NCI-H2107 (cell line): ENCODE measurements around the gene ATXN1L.
"Not testable (repeated sequence)": the region's sequence is repeated elsewhere in the genome, so short reads cannot be mapped to it uniquely, and the experiment has no call there.

Source experiments
- DNase-seq: peaks from one replicate; lab custom pipeline; 2025; lab: John Stamatoyannopoulos, UW

ATXN1L gene, protein sequence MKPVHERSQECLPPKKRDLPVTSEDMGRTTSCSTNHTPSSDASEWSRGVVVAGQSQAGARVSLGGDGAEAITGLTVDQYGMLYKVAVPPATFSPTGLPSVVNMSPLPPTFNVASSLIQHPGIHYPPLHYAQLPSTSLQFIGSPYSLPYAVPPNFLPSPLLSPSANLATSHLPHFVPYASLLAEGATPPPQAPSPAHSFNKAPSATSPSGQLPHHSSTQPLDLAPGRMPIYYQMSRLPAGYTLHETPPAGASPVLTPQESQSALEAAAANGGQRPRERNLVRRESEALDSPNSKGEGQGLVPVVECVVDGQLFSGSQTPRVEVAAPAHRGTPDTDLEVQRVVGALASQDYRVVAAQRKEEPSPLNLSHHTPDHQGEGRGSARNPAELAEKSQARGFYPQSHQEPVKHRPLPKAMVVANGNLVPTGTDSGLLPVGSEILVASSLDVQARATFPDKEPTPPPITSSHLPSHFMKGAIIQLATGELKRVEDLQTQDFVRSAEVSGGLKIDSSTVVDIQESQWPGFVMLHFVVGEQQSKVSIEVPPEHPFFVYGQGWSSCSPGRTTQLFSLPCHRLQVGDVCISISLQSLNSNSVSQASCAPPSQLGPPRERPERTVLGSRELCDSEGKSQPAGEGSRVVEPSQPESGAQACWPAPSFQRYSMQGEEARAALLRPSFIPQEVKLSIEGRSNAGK

GRCh38 chr16:71845639-71846430 lies at the start of gene ATXN1L:
TSS of gene ATXN1L (plus strand) at chr16:71845976. CDS start at chr16:71849741, 3,765 bp downstream.
- DNase-seq = peak; percentile 90

GRCh38 chr16:71796501-71797097 lies 49.2 kb upstream of the ATXN1L start:
- no peak for DNase-seq

DNA sequence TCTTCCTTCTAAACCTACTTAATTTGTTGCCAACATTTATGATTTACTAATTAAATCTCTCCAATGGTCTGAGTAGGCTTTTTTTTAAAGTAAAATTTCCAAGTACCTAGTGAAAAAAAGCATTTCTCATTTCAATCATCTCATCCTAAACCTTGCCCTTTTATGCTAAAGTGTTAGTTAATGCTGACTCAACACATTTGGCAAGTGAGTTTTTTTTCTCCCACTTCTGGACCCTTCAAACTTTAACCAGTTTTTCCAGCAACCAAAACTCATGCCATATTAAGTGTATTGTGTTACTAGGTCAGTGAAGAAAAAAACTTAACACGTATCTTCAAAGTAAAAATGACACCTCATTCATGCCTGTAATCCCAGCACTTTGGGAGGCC lies 42.5 kb upstream of the ATXN1L start:
- no peak for DNase-seq

DNA sequence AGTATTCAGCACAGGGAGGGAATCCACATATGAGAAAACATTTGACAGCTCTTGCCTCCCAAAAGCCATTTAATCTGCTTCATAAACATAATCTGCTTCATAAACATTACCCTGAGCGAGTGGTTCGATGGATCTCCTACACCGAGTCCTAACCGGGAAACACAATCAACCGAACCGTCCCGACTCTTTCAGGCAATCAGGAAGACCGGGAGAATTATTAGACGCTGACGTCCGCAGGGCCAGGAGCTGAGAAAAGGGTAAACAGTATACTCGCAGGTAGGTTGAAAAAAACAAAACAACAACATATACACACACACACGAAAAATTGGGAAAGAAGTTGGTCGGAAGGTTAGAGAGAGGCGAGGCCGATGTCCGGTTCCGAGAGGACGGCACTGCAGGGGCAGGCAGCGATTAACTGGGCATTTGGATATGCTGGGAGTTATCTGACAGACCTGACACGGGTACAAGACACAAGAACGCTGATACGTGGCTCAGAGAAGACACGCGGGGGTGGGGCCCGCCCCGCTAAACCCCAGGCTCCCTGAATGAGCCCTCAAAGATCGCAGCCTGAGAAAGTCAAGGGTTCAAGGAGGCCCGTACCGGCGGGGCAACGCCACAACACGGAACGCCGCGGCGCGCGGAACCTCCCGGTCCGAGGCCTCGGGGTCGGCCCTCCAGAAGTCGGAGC lies 37.7 kb upstream of the ATXN1L start:
- DNase-seq = no peak

GRCh38 chr16:71808593-71809459 lies 37.0 kb upstream of the ATXN1L start, which contains the start of gene AP1G1:
TSS of gene AP1G1 (minus strand) at chr16:71808834. CDS start at chr16:71789479, 19,355 bp downstream.
- peak; percentile 84 for DNase-seq

DNA sequence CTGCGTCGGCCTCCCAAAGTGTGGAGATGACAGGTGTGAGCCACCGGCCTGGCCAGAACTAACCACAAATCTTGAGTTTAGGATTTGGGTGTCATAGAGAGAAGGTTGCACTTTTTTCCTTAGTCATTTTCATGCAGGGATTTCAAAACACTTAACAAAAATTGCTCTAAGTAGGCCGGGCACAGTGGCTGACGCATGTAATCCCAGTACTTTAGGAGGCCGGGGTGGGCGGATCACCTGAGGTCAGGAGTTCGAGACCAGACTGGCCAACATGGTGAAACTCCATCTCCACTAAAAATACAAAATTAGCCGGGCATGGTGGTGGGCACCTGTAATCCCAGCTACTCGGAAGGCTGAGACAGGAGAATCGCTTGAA lies 35.6 kb upstream of the ATXN1L start:
- not testable (repeated sequence) for DNase-seq

- no peak for DNase-seq
Measured at GRCh38 chr16:71811261-71811803, 34.4 kb upstream of the ATXN1L start.

DNA sequence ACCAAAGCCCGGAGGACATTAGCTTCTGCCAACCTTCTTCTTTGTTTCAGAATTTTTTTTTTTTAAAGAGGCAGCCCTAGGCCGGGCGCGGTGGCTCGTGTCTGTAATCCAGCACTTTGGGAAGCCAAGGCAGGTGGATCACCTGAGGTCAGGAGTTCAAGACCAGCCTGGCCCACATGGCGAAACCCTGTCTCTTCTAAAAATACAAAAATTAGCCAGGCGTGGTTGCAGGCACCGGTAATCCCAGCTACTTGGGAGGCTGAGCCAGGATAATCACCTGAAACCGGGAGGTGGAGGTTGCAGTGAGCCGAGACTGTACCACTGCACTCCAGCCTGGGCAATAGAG lies 28.6 kb upstream of the ATXN1L start:
- not testable (repeated sequence) for DNase-seq

GRCh38 chr16:71826533-71827017 lies 19.2 kb upstream of the ATXN1L start:
- no peak for DNase-seq

DNA sequence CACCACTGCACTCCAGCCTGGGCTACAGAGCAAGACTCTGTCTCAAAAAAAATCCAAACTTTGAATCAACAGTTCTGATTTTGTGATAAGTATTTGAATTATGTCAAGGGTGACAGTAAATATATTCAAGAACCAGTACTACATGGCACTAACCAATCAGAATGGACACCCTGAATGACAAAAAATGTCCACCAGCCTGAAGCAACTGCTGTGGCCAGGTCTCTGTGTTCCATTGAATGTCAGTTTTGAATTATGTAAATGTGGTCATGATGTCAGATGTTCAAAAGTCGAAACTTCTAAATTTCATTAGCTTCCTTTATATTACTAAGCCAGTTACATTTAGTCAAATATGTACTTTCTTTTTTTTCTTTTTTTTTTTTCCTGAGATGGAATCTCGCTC lies 15.4 kb upstream of the ATXN1L start:
- DNase-seq = no peak

DNA sequence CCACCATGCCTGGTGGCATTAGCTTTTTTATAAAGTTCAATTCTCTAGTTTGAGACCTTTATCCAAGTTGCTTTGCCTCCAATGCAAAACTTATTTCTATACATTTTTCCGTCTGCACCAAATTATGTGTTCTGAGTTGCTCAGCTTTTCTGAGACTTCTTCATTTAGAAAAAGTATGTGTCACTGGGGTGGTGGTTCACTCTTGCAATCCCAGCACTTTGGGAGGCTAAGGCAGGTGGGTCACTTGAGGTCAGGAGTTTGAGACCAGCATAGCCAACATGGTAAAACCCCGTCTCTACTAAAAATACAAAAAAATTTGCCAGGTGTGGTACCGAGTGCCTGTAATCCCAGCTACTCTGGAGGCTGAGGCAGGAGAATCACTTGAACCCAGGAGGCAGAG lies 14.1 kb upstream of the ATXN1L start:
- DNase-seq = not testable (repeated sequence)

DNA sequence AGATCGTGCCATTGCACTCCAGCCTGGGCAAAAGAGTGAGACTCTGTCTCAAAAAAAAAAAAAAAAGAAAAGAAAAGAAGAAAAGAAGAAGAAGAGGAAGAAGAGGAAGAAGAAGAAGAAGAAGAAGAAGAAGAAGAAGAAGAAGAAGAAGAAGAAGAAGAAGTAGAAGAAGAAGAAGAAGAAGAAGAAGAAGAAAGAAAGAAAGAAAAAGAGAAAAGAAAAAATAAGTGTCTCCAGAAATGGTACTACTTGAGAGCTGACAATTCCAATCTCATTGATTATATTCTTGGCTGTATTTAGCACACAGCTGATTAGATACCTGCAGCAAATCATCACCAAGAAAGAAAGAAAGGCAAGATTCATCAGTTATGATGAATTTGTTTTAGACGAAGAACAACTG lies 13.7 kb upstream of the ATXN1L start:
- DNase-seq = not testable (repeated sequence)

DNA sequence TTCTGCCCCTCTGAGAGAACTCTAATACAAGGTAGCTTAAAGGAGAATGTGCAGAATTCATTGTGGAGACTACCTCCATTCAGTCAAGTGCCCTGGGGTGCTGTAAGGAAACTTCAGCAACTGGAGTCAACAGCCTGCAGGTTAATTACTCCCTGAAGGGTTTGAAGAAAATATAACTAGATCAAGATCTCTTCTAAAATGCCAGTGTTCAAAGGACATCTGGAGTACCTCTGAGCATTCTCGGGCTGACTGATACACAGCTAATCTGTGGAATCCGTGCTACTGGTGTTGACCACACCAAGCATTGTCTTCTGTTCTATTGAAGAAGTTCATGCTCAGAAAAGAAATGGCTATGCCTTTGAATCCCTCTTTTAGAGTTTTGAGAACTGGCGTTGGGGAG lies 11.5 kb upstream of the ATXN1L start:
- DNase-seq = no peak

DNA sequence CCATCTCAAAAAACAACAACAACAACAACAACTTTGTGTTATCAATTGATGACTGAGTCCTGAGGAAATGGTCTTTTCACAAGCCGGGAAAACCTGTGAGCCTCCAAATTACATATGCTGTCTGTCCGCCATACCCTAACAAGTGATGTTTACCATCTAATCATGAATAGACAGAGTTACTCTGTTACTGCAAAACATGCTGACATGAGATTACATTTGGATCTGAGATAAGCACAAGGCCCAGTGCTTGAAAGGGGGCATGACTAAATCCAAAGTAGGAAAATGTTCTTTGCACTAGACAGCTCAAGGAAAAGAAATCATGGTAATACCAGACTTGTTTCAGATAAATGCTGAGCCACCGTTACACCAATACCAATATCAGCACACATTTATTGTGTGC lies 8.6 kb upstream of the ATXN1L start:
- no peak for DNase-seq

- DNase-seq = no peak
Measured at GRCh38 chr16:71840052-71840451, 5.7 kb upstream of the ATXN1L start.

DNA sequence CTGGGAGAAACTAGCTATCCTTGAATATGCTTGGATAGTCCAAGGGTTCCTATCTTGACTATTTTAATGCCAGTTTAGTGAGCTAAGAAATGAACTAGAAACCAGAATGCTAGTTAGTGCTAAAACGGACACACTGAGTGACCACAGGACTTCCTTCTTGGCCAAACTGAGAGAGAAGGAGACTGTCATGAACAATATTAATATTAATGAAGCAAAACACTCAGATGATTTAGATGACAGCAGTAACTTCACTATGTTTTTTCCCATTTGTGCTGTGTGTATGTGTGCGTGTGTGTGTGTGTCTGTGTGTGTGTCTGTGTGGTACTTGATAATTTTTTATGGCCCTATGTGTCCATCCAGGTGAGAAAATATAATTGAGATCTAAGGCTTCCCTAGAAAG lies 2.2 kb upstream of the ATXN1L start:
- DNase-seq = no peak

DNA sequence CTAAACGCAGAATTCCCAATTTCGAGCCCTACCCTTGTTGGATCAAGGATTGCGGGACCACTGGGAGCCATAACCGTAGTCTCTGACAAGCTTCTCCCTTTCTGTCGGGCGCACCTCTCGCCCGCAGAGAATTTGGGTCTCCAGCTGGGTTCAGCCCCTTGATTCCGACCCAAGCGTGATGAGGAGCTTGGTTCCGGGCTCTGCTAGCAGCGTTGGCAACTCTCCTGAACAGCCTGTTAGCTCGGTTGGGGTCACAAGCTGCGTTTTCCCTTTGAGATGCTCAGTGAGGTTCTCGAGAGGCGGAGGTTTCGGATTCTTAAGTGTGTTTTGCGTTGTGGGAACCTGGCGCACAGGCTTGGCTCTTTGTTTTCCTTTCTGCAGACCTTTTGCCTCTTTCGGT lies 655 bp downstream of the ATXN1L start:
- no peak for DNase-seq

GRCh38 chr16:71847096-71847495 lies 1.3 kb downstream of the ATXN1L start:
- DNase-seq = no peak

GRCh38 chr16:71848622-71849021 lies 2.8 kb downstream of the ATXN1L start:
- DNase-seq = no peak

GRCh38 chr16:71851746-71852145 lies 6.0 kb downstream of the ATXN1L start:
- DNase-seq = no peak
